Ishikawa (cell line): ENCODE measurements around the gene ANOS1.

Experiments
- TAF1 ChIP-seq: IDR thresholded peaks from 2 replicates; pipeline ENCODE4 v1.6.1; 2012; ENCODE audit warnings: low read depth, mild to moderate bottlenecking
- TCF12 ChIP-seq: IDR thresholded peaks from 2 replicates; pipeline ENCODE4 v1.6.1; 2012; ENCODE audit warnings: low read depth
- YY1 ChIP-seq: IDR thresholded peaks from 2 replicates; pipeline ENCODE4 v1.6.1; 2012; ENCODE audit warnings: low read depth

- TF ChIP-seq YY1 = no peak
- TF ChIP-seq TCF12 = no peak
- TF ChIP-seq TAF1 = no peak
Observed at GRCh38 chrX:8586953-8587352, 145.0 kb downstream of the ANOS1 start.
